IgD-negative memory B cell (primary cell): ENCODE data around the gene TBCA. TPM values are rescaled to one million over a fixed set of nuclear protein-coding genes. Genes with fewer than 3 reads are reported as not detected.
A peak's percentile ranks its signal among the peaks of the same experiment; 100 is the strongest.

Experiments
- H3K27ac Mint-ChIP-seq, 3 donors: one replicate each; pipeline ENCODE4 v1.8.0; 2020 to 2022; ENCODE audit warnings: mild to moderate bottlenecking in 3 of 3, mixed read lengths in 3 of 3, moderate library complexity in 1 of 3
- H3K27me3 Mint-ChIP-seq: one replicate; pipeline ENCODE4 v1.8.0; 2021; ENCODE audit warnings: mixed read lengths
- H3K36me3 Mint-ChIP-seq: one replicate; pipeline ENCODE4 v1.8.0; 2020; ENCODE audit warnings: mild to moderate bottlenecking, mixed read lengths
- H3K4me1 Mint-ChIP-seq, 3 donors: one replicate each; pipeline ENCODE4 v1.8.0; 2020 to 2022; ENCODE audit warnings: mixed read lengths in 3 of 3, mild to moderate bottlenecking in 1 of 3
- H3K4me3 Mint-ChIP-seq, 4 donors: one replicate each; pipeline ENCODE4 v1.8.0; 2020 to 2022; ENCODE audit warnings: mild to moderate bottlenecking in 4 of 4, mixed read lengths in 4 of 4, moderate library complexity in 3 of 4
- H3K9me3 Mint-ChIP-seq, 3 donors: one replicate each; pipeline ENCODE4 v1.8.0; 2020 to 2021; ENCODE audit warnings: mixed read lengths in 3 of 3, mild to moderate bottlenecking in 1 of 3
- polyA plus RNA-seq: library from polyadenylated mRNA; unstranded; fragments of 300-500 nt; fragmentation: Illumina TruSeq; gene quantifications from one replicate; pipeline ENCODE4 v1.2.3, GENCODE V29; 2021

The TBCA gene
- polyA plus RNA-seq, 1 donor from 2014 or later: 185 TPM

DNA sequence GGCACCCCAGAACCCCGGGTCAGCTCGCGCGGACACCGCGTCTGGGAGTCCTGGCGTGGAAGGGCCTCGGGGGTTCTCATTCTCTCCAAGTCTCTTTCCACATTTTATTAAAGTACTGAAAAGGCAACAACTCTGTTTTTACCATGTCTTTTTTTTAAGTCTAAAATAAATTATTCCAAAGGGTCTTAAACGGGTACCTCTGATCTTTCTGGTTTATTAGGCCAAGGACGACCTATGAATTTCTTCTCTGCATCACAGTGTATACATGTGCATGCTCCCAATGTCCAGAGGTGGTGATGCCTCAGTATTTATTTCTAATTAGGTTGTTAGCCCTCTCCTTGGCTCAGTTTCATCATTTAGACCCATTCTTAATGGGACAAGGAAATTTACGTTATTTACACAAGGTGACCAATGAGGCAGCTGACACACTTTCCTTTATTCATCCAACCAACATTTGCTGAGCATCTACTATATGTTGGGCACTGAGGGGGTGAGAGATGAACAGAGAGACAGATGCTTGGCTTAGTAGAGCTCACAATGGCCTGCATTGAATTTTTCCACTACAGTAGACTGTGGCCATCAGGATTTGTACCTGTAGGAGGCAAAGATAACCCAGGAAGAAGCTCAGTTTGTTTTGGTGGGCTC, 130.0 kb downstream of the TBCA start:
- Mint-ChIP-seq H3K36me3 (peaks cover 3% of the 10 kb centered on the region), H3K27ac (peak overlapping the region; percentile 12 to 56 (median 31)), H3K27me3 (peaks cover 45% of the 10 kb centered on the region), H3K9me3 (peaks cover 0 to 5% (median 2%) of the 10 kb centered on the region in 3 donors), H3K4me3 (peak overlapping the region in 3 of 4 donors; percentile 35 to 54 (median 45)), H3K4me1 (peaks cover 7 to 12% (median 10%) of the 10 kb centered on the region in 3 donors)

DNA sequence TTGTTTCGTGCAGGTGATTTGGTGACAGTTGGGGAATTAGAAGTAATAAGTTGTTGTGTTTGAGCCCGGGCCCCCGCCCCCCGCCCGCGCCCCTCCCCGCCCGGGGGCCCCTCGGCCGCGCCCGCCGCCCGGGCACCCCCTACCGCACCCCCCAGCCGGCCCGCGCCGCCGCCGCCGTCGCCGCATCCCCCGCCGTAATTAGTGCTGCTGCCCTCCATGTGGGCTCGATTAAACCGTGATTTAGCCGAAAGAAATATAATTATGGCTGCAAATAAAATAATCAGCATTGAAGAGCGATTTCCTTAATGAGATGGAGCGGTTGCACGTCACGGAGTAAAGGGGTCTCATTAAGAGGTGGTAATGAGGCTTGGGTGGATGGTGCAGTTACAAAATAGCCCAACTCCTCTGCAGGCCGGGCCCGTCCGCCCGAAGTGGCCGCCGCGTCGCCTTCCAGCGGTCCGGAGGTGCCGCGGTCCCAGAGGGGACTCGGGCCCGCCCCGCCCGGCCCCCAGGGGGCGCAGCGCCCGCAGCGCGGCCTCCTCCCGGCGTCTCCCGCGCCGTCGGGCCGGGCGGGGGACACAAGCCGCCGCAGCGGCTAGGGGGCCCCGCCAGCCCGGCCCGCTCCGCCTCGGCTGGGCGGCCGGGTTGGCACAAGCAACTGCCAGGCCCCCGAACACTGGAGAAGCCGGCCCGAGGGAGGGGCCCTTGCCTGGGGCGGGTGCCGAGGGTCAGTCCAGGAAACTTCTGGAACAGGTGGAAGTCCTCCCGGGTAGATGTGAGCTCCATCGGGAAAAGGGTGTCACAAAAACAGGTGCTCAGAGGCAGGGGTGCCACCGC, 130.8 kb downstream of the TBCA start:
- Mint-ChIP-seq H3K27me3 (peaks cover 52% of the 10 kb centered on the region), H3K27ac (peak overlapping the region; percentile 80 to 97 (median 91)), H3K4me1 (peaks cover 12 to 14% (median 12%) of the 10 kb centered on the region in 3 donors), H3K36me3 (peaks cover 5% of the 10 kb centered on the region), H3K4me3 (peak overlapping the region; percentile 39 to 88 (median 68)), H3K9me3 (peaks cover 0 to 7% (median 2%) of the 10 kb centered on the region in 3 donors)

- Mint-ChIP-seq H3K9me3 (peaks cover 0 to 7% (median 2%) of the 10 kb centered on the region in 3 donors), H3K36me3 (peaks cover 7% of the 10 kb centered on the region), H3K27ac (peak overlapping the region; percentile 91 to 97 (median 92)), H3K4me1 (peaks cover 12 to 19% (median 12%) of the 10 kb centered on the region in 3 donors), H3K27me3 (peaks cover 59% of the 10 kb centered on the region), H3K4me3 (peak overlapping the region in 3 of 4 donors; percentile 60 to 88 (median 77))
Measured at GRCh38 chr5:77644371-77645157, 131.6 kb downstream of the TBCA start.

GRCh38 chr5:77643654-77644370, 132.3 kb downstream of the TBCA start:
- peaks cover 0 to 9% (median 2%) of the 10 kb centered on the region in 3 donors for H3K9me3 Mint-ChIP-seq
- peak overlapping the region; percentile 43 to 77 (median 61) for H3K4me3 Mint-ChIP-seq
- H3K4me1 Mint-ChIP-seq: peaks cover 12 to 19% (median 13%) of the 10 kb centered on the region in 3 donors
- peak overlapping the region; percentile 91 to 97 (median 92) for H3K27ac Mint-ChIP-seq
- H3K36me3 Mint-ChIP-seq: peaks cover 7% of the 10 kb centered on the region
- H3K27me3 Mint-ChIP-seq: peaks cover 60% of the 10 kb centered on the region

DNA sequence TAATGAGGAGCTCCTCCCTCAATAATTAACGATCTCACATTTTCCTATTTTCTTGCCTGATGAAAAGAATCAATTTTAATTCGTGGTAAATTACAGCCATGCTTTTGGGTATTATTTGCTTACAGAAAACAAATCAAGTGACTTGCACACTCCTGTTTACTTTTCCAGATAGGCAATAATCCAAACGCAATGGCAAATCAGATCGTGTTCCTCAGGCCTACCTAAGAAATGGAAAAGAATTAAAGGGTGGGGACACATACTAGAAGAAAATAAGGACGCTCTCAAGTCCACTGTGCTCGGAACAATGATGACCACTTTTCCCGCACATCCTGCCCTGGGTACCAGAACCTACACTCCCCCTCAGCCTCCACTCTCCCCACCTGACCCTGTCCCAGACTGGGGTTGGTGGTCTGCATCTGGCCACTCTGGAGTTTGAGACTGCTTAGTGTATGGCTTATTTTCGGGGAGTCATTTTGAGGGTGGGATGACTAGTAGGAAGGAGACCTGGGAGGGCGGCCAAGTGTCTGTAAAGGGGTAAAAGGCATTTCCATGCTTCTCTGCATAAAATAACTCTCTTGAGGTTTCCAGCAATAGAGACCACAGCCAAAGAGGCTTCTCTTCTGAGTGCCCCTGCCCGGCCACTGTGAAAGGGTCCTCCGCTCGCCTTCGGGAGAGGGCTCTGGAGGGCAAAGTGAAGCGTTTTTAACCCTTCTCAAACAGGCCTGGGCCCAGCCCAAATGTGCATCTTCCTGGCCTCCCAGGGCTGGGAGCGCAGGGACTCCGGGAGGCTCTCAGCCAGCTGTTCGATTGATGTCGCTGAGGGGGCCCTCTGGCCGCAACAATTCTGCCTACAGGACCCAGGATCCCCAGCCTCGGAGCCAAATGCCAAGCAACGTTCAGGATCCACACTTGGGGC, 133.1 kb downstream of the TBCA start:
- Mint-ChIP-seq H3K27ac (peak overlapping the region; percentile 91 to 97 (median 92)), H3K36me3 (peaks cover 7% of the 10 kb centered on the region), H3K4me1 (peaks cover 12 to 19% (median 13%) of the 10 kb centered on the region in 3 donors), H3K27me3 (peaks cover 54% of the 10 kb centered on the region), H3K9me3 (peaks cover 0 to 9% (median 0%) of the 10 kb centered on the region in 3 donors), H3K4me3 (peak overlapping the region in 2 of 4 donors; percentile 72 to 77)

DNA sequence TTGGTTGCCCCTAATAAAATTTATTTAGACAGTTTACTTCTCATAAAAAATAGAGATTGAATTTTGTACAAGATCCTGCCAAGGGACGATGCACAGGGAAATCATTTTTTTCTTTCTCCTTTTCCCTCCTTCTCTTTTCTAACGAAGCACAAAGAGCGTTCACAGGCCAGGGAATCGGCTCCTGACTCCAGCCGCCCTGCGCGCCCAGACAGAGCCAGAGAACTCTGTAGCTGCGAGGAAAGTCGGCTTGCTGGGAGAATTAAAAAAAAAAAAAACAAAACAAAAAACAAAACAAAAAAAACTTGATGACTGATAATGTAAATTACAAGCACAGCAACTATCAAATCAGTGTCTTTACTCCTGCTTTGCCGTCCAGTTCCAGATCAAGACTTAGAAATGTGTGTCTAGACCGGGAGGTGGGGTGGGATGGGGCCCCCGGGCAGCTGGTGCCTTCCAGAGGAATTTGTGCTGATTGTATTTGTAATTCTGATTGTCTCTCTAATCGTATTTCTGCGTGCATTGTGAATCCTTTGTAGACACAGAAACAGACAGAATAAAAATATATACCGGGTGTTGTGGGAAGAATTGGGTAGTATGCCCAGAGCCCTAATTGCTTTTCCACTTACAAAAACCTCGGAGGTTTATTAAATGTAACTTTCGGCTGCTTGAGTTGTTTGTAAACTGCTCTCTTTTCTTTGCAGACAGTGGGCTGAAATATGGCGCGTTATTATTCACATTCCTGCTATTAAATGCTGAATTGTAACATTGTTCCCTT, 134.0 kb downstream of the TBCA start:
- H3K27me3 Mint-ChIP-seq: peaks cover 62% of the 10 kb centered on the region

GRCh38 chr5:77641397-77641943, 134.7 kb downstream of the TBCA start:
- Mint-ChIP-seq H3K27ac (peak overlapping the region; percentile 39 to 97 (median 91)), H3K9me3 (peaks cover 0 to 16% (median 4%) of the 10 kb centered on the region in 3 donors)

More for the DNA sequence above, 134.0 kb downstream of the TBCA start:
- Mint-ChIP-seq H3K4me1 (peaks cover 12 to 23% (median 14%) of the 10 kb centered on the region in 3 donors), H3K9me3 (peaks cover 0 to 16% (median 4%) of the 10 kb centered on the region in 3 donors), H3K36me3 (peaks cover 7% of the 10 kb centered on the region), H3K27ac (peak overlapping the region; percentile 76 to 97 (median 91)), H3K4me3 (peak overlapping the region in 3 of 4 donors; percentile 24 to 77 (median 41))

More at GRCh38 chr5:77641397-77641943, 134.7 kb downstream of the TBCA start:
- H3K4me1 Mint-ChIP-seq: peaks cover 12 to 23% (median 14%) of the 10 kb centered on the region in 3 donors
- peaks cover 65% of the 10 kb centered on the region for H3K27me3 Mint-ChIP-seq
- peaks cover 7% of the 10 kb centered on the region for H3K36me3 Mint-ChIP-seq
- H3K4me3 Mint-ChIP-seq: peak overlapping the region in 1 of 4 donors; percentile 77

Other genes starting within 250 kb of the TBCA start
- gene OTP, start 137.6 kb downstream of the TBCA start, polyA plus RNA-seq: not detected